HL-60 (cell line): ENCODE data around the gene CLRN1.

ENCODE experiments used
- DNase-seq, 2 experiments: peaks; one replicate each; pipeline ENCODE4 v3.0.0-alpha.2; 2010 to 2020; ENCODE audit warnings: low read depth in 1 of 2, low spot score in 1 of 2
- H3K27ac ChIP-seq: fragments of 250-450 bp; sonication (Bioruptor Pico); replicated peaks from 2 replicates; pipeline ENCODE4 v1.5.1; 2020; ENCODE audit warnings: mild to moderate bottlenecking, moderate library complexity
- H3K27me3 ChIP-seq: fragments of 250-450 bp; sonication (Bioruptor Pico); 2 replicates; pipeline ENCODE4 v1.5.1; 2021; ENCODE audit warnings: mild to moderate bottlenecking, moderate library complexity; ENCODE audit not compliant: insufficient read depth, poor library complexity, severe bottlenecking
- H3K4me3 ChIP-seq: replicated peaks from 2 replicates; pipeline ENCODE4 v1.5.1; 2011; ENCODE audit warnings: mild to moderate bottlenecking, control low read depth, low read length; ENCODE audit not compliant: insufficient read depth
- GABPA ChIP-seq: IDR thresholded peaks from 2 replicates; pipeline ENCODE4 v1.6.1; 2012; ENCODE audit warnings: low read depth
- POLR2AphosphoS5 ChIP-seq: IDR thresholded peaks from 2 replicates; pipeline ENCODE4 v1.6.1; 2012; ENCODE audit warnings: low read depth
- SPI1 ChIP-seq: IDR thresholded peaks from 2 replicates; pipeline ENCODE4 v1.6.1; 2012; ENCODE audit warnings: low read depth, mild to moderate bottlenecking, borderline replicate concordance
- TF ChIP-seq, protein P1 (sequence below): IDR thresholded peaks from one replicate; pipeline ENCODE4 v1.5.1; 2011; ENCODE audit warnings: low read length, control low read depth, inconsistent platforms; ENCODE audit not compliant: insufficient read depth
- TF ChIP-seq, protein P2 (sequence below): IDR thresholded peaks from 2 replicates; pipeline ENCODE4 v1.6.1; 2012; ENCODE audit warnings: low read depth; ENCODE audit not compliant: insufficient replicate concordance

The CLRN1 gene

DNA sequence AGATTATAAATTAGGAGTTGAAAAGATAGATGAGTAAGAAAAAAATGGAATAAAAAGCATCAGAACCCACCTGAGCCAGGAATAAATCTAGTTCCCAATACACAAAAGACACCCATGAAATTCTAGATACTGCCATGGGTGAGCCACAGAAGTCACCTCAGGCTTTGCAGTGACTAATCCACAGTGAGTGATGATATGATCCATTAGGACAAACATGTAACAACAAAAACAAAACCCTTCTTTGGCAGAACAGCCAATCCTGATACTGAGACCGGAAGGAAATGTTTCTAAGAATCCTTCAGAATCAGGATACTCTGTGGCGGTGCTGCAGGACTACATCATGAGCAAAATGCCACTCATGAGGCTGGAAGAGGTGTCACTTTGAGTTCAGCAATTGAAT is 52.3 kb downstream of the CLRN1 start:
- TF ChIP-seq, protein P1, sequence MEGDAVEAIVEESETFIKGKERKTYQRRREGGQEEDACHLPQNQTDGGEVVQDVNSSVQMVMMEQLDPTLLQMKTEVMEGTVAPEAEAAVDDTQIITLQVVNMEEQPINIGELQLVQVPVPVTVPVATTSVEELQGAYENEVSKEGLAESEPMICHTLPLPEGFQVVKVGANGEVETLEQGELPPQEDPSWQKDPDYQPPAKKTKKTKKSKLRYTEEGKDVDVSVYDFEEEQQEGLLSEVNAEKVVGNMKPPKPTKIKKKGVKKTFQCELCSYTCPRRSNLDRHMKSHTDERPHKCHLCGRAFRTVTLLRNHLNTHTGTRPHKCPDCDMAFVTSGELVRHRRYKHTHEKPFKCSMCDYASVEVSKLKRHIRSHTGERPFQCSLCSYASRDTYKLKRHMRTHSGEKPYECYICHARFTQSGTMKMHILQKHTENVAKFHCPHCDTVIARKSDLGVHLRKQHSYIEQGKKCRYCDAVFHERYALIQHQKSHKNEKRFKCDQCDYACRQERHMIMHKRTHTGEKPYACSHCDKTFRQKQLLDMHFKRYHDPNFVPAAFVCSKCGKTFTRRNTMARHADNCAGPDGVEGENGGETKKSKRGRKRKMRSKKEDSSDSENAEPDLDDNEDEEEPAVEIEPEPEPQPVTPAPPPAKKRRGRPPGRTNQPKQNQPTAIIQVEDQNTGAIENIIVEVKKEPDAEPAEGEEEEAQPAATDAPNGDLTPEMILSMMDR = no peak
- no peak for TF ChIP-seq POLR2AphosphoS5
- TF ChIP-seq, protein P2, sequence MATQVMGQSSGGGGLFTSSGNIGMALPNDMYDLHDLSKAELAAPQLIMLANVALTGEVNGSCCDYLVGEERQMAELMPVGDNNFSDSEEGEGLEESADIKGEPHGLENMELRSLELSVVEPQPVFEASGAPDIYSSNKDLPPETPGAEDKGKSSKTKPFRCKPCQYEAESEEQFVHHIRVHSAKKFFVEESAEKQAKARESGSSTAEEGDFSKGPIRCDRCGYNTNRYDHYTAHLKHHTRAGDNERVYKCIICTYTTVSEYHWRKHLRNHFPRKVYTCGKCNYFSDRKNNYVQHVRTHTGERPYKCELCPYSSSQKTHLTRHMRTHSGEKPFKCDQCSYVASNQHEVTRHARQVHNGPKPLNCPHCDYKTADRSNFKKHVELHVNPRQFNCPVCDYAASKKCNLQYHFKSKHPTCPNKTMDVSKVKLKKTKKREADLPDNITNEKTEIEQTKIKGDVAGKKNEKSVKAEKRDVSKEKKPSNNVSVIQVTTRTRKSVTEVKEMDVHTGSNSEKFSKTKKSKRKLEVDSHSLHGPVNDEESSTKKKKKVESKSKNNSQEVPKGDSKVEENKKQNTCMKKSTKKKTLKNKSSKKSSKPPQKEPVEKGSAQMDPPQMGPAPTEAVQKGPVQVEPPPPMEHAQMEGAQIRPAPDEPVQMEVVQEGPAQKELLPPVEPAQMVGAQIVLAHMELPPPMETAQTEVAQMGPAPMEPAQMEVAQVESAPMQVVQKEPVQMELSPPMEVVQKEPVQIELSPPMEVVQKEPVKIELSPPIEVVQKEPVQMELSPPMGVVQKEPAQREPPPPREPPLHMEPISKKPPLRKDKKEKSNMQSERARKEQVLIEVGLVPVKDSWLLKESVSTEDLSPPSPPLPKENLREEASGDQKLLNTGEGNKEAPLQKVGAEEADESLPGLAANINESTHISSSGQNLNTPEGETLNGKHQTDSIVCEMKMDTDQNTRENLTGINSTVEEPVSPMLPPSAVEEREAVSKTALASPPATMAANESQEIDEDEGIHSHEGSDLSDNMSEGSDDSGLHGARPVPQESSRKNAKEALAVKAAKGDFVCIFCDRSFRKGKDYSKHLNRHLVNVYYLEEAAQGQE = no peak
- no peak for TF ChIP-seq GABPA
- no peak for TF ChIP-seq SPI1
- no peak for DNase-seq

GRCh38 chr3:150917951-150918350 is 54.6 kb downstream of the CLRN1 start:
- H3K27me3 ChIP-seq = peaks cover 4% of the 10 kb centered on the region

More for the DNA sequence above, 52.3 kb downstream of the CLRN1 start:
- H3K27ac ChIP-seq = no peak overlapping the region
- H3K4me3 ChIP-seq = no peak overlapping the region
- peaks cover 4% of the 10 kb centered on the region for H3K27me3 ChIP-seq

DNA sequence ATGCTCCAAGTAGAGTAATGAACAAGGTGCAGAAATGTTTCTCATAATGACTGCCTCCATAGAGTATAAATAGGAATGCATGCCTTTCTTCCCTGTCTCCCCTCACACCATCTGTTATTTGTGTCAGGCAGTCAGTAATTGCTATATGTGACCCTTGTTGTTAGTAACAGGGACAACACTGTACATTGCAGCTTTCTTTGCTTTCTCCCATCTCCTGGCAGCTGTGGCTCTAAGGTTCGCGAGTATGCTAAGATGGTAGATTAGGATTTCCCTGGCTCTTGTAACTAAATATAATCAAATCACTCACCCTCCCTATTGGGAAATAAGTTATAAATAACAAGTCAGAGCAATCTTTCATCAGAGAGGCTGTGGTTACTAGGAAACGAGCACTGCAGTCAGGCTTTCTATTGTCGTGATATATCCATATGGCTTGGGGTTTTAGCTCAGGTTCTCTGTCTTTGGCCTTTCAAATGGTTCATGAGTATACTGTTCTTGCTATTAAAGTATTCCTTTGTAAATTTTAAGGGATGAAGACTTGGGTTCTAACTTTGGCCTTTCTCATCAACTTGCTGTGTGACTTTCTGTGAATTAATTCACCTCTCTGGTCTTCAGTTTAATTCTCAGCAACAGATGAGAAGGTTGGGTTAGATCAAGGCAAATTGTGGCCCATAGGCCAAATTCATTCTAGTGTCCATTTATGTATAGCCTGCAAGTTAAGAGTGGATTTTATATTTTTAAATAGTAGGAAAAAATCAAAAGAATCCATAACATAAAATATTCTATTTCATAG is 59.2 kb downstream of the CLRN1 start:
- Histone ChIP-seq H3K27ac (no peak overlapping the region), H3K27me3 (peaks cover 9% of the 10 kb centered on the region), H3K4me3 (no peak overlapping the region)
- no peak for TF ChIP-seq GABPA
- no peak for TF ChIP-seq POLR2AphosphoS5
- TF ChIP-seq, protein P1 = no peak
- no peak for TF ChIP-seq SPI1
- TF ChIP-seq, protein P2 = no peak
- no peak for DNase-seq

More at GRCh38 chr3:150917951-150918350, 54.6 kb downstream of the CLRN1 start:
- no peak for DNase-seq
- H3K4me3 ChIP-seq = no peak overlapping the region
- TF ChIP-seq POLR2AphosphoS5 (no peak), GABPA (no peak), SPI1 (no peak)
- TF ChIP-seq, protein P2 = no peak
- TF ChIP-seq, protein P1 = no peak
- H3K27ac ChIP-seq = no peak overlapping the region
